GM18909 (cell line): ENCODE measurements around the gene LAMTOR4.
A peak's percentile ranks its signal among the peaks of the same experiment; 100 is the strongest.
"Not testable (repeated sequence)": the region's sequence is repeated elsewhere in the genome, so short reads cannot be mapped to it uniquely, and the experiment has no call there.

Experiments
- ATAC-seq: cut with Tn5 transposase; IDR thresholded peaks from one replicate; pipeline ENCODE4 v1.9.1; 2021; ENCODE audit warnings: mild to moderate bottlenecking; ENCODE audit not compliant: unreplicated experiment, poor library complexity

Gene LAMTOR4

GRCh38 chr7:100122067-100122466, 26.7 kb upstream of the LAMTOR4 start:
- no peak for ATAC-seq

GRCh38 chr7:100122568-100122967, 26.1 kb upstream of the LAMTOR4 start:
- ATAC-seq = no peak

GRCh38 chr7:100124301-100125230, 24.2 kb upstream of the LAMTOR4 start:
- ATAC-seq = no peak

GRCh38 chr7:100126239-100126930, 22.3 kb upstream of the LAMTOR4 start:
- ATAC-seq = no peak

- ATAC-seq = peak; percentile 64
Observed at GRCh38 chr7:100126931-100127865, 21.5 kb upstream of the LAMTOR4 start, which contains the start of gene MBLAC1. Gene MBLAC1 (plus strand): TSS chr7:100126967. CDS start chr7:100127396, 429 bp downstream.

- peak; percentile 5 for ATAC-seq
Observed at GRCh38 chr7:100127866-100128636, 20.7 kb upstream of the LAMTOR4 start.

GRCh38 chr7:100128637-100128963, 20.1 kb upstream of the LAMTOR4 start:
- ATAC-seq = no peak

GRCh38 chr7:100130220-100130607, 18.5 kb upstream of the LAMTOR4 start:
- ATAC-seq = not testable (repeated sequence)

- no peak for ATAC-seq
Observed at GRCh38 chr7:100130608-100131453, 17.9 kb upstream of the LAMTOR4 start.

GRCh38 chr7:100132126-100132525, 16.6 kb upstream of the LAMTOR4 start:
- ATAC-seq = no peak

GRCh38 chr7:100132697-100133151, 16.0 kb upstream of the LAMTOR4 start:
- ATAC-seq = peak; percentile 69

- no peak for ATAC-seq
Observed at GRCh38 chr7:100137851-100138760, 10.6 kb upstream of the LAMTOR4 start.

- no peak for ATAC-seq
Observed at GRCh38 chr7:100141555-100141949, 7.2 kb upstream of the LAMTOR4 start.

- ATAC-seq = no peak
Observed at GRCh38 chr7:100142461-100142860, 6.3 kb upstream of the LAMTOR4 start.

GRCh38 chr7:100146350-100146749, 2.4 kb upstream of the LAMTOR4 start:
- not testable (repeated sequence) for ATAC-seq

GRCh38 chr7:100147278-100147677, 1.4 kb upstream of the LAMTOR4 start:
- no peak for ATAC-seq

GRCh38 chr7:100148225-100148558, 526 bp upstream of the LAMTOR4 start:
- ATAC-seq = no peak

GRCh38 chr7:100152404-100152803, 3.7 kb downstream of the LAMTOR4 start:
- no peak for ATAC-seq
